GM19395 (cell line): ENCODE data around the gene TNPO3.
"Not testable (repeated sequence)": the region's sequence is repeated elsewhere in the genome, so short reads cannot be mapped to it uniquely, and the experiment has no call there.

Experiments
- ATAC-seq: cut with Tn5 transposase; IDR thresholded peaks from one replicate; pipeline ENCODE4 v1.9.1; 2021; ENCODE audit warnings: mild to moderate bottlenecking, moderate library complexity; ENCODE audit not compliant: unreplicated experiment

TNPO3 gene

GRCh38 chr7:128963327-128963757 is 91.6 kb downstream of the TNPO3 start:
- peak; percentile 85 for ATAC-seq

- ATAC-seq, result peak; percentile 33
Measured at GRCh38 chr7:128962899-128963298, 92.0 kb downstream of the TNPO3 start.

GRCh38 chr7:128961030-128961659 is 93.8 kb downstream of the TNPO3 start:
- no peak for ATAC-seq

- ATAC-seq, result no peak
Measured at GRCh38 chr7:128959296-128959695, 95.6 kb downstream of the TNPO3 start.

GRCh38 chr7:128955981-128956380 is 98.9 kb downstream of the TNPO3 start:
- ATAC-seq, result no peak

- peak; percentile 81 for ATAC-seq
Measured at GRCh38 chr7:128954830-128955802, 99.8 kb downstream of the TNPO3 start.

- no peak for ATAC-seq
Measured at GRCh38 chr7:128954150-128954549, 100.8 kb downstream of the TNPO3 start.

GRCh38 chr7:128951296-128951695 is 103.6 kb downstream of the TNPO3 start:
- ATAC-seq, result no peak

- no peak for ATAC-seq
Measured at GRCh38 chr7:128948976-128949760, 105.7 kb downstream of the TNPO3 start.

- no peak for ATAC-seq
Measured at GRCh38 chr7:128948312-128948973, 106.5 kb downstream of the TNPO3 start.

GRCh38 chr7:128947854-128948253 is 107.1 kb downstream of the TNPO3 start:
- ATAC-seq, result no peak

GRCh38 chr7:128946936-128947830 is 107.7 kb downstream of the TNPO3 start:
- ATAC-seq, result no peak

- no peak for ATAC-seq
Measured at GRCh38 chr7:128945668-128946366, 109.1 kb downstream of the TNPO3 start.

- ATAC-seq, result no peak
Measured at GRCh38 chr7:128944487-128945236, 110.2 kb downstream of the TNPO3 start.

- ATAC-seq, result not testable (repeated sequence)
Measured at GRCh38 chr7:128943251-128943650, 111.7 kb downstream of the TNPO3 start.

GRCh38 chr7:128941946-128942526 is 112.9 kb downstream of the TNPO3 start:
- no peak for ATAC-seq

GRCh38 chr7:128941323-128941890 is 113.5 kb downstream of the TNPO3 start:
- ATAC-seq, result no peak
